SKM-1 treated with dmso at 0.1 percent for 144 hours (cell line): Measurements from ENCODE around the gene SALL3.

Experiments
- DNase-seq: peaks from one replicate; lab custom pipeline; 2025; ENCODE audit not compliant: unreplicated experiment; lab: John Stamatoyannopoulos, UW

The SALL3 gene

DNA sequence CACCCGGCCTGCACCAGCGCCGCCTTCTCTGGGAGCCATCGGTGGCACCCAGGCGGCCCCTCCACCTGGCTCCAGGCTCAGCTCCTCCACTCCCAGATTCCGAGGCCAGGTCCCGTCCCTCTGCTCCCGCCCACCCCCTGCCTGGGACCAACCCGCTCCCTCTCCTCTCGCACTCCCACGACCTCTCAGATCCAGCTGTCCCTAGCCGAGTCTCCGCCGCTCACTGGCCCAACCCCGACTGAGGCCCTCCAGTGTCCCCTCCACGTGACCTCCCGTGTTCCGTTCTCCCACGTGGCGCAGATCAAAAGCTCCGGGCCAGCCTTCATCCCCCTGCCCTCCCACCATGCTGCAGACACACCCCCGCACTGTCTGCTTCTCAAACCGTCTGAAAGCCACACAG lies 14.4 kb upstream of the SALL3 start:
- no peak for DNase-seq

GRCh38 chr18:78965917-78966792 lies 13.5 kb upstream of the SALL3 start:
- DNase-seq = no peak

GRCh38 chr18:78966793-78967106 lies 12.9 kb upstream of the SALL3 start:
- no peak for DNase-seq

- DNase-seq = no peak
These were observed 11.9 kb upstream of the SALL3 start for GRCh38 chr18:78967692-78968091.

DNA sequence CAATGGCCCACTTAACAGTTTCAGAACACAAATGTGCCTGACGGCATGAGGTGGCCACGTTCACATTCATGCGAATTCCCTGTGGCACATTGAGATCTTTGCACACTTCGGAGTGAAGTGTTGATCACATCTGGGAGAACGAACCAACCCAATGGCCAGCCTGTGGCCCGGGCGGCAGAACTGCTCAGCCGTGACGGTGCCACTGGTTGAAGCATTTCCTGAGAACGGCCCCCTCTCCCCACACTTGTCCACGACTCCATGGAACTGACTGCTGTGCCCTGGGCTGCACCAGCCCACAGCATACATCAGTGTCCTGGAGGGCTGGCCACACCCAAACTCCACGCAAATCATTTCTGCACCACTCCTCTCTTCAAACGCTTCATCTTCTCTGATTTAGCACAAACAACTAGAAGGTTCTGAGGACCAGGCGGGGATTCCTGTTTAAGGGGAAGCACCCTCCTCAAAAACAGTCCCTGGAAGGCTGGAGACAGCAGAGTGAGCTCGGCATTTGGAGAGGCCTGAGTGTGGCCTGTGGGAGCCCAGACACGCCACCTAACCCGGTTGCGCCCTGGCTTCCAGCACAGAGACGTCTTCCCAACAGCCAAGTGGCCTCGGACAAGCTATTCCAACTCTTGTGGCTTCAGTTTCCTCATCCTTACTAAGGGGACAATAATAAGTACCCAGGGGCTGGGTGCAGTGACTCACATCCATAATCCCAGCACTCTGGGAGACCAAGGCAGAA lies 9.9 kb upstream of the SALL3 start:
- DNase-seq = no peak

DNA sequence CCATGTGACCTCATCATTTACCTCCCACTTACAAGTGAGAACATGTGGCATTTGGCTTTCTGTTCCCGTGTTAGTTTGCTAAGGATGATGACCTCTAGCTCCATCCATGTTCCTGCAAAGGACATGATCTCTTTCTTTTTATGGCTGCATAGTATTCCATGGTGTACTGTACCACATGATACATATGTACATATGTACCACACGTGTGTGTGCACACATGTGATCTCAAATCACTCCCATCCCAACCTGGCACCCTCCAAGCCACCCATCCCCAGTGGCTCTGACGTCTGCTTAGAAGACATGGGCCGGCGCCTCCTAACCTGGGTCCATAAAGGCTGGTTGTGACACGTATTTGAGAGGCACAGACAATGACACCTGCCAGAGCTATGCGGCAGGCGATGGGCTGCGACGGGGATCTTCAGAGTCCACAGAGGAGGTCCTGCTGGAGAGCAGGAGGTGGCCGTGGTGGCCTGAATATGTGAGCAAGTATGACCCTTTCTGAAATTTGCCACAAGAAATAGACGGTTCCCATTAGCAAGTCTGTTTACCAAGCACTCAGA lies 8.8 kb upstream of the SALL3 start:
- DNase-seq = no peak

- no peak for DNase-seq
These were observed 7.9 kb upstream of the SALL3 start for GRCh38 chr18:78971511-78972245.

DNA sequence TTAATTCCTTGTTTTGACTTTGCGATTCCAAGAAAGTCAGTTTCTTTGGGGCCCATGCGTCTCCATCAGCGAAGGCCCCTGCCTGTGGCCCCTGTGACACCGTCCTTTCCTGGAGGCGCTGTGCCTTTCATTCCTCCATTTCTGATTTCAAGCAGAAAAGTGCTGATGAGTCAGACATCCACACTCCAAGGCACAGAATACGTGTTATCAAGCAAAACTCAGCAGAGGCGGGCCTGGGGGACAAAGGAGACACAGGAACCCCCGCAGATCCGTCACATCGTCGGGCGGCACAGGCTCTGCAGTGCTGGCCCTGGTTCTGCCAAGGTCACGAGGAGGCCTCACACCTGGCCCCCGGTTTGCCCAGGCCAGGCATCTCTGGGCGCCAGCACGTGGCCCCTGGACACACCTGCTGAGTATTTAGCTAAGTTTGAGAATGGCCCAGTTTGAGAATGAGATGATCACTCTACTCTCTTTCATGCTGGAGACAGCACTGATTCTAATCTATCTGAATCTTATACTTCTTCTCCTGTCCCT lies 7.2 kb upstream of the SALL3 start:
- no peak for DNase-seq

DNA sequence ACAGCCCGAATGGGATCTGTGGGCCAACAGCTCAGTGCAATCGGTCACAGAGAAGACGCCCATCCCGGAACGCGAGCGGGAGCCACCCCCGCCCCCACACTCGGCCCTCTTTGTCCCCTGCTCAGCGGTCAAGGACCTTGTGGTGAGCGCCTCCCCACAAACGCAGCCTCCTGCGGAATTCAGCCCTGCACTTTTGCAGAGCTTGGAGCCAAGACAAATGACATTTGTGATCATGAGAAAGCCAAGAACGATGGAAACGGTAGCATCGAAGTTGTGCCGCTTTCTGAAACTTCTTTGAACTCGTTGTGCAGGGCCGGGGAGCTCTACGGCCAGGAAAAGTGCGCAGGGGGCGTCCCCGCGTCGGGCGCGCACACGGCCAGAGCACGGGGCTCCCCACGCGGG lies 6.7 kb upstream of the SALL3 start:
- no peak for DNase-seq

- no peak for DNase-seq
These were observed 6.1 kb upstream of the SALL3 start for GRCh38 chr18:78973357-78974083.

- DNase-seq = no peak
These were observed 5.4 kb upstream of the SALL3 start for GRCh38 chr18:78974115-78974761.

DNA sequence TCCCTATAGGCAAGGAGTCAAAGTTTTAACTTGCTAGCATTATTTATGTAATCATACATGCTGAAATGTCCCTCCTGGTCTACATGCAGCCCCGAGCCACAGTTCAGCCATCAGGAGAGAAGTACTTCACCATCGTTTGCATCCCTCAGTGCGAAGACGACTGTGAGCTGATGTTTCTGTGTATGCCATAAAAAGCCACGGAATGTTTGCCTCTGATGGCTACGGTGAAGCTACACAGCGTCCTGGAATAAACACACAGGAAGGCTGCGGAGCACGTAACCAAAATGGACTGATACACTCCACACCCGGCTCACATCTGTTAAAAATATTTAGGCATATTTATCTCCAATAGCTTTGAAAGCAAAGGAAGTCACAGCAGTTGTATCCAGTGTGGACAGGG lies 4.3 kb upstream of the SALL3 start:
- DNase-seq = no peak

- DNase-seq = no peak
These were observed 3.8 kb upstream of the SALL3 start for GRCh38 chr18:78975699-78976335.

GRCh38 chr18:78976765-78977636 lies 2.6 kb upstream of the SALL3 start:
- DNase-seq = no peak

- DNase-seq = no peak
These were observed 1.8 kb upstream of the SALL3 start for GRCh38 chr18:78977637-78978348.

- no peak for DNase-seq
These were observed 1.1 kb upstream of the SALL3 start for GRCh38 chr18:78978349-78979055.

- no peak for DNase-seq
These were observed 425 bp upstream of the SALL3 start for GRCh38 chr18:78979056-78979729.
